ENCODE data around the gene RGS9.

DNA sequence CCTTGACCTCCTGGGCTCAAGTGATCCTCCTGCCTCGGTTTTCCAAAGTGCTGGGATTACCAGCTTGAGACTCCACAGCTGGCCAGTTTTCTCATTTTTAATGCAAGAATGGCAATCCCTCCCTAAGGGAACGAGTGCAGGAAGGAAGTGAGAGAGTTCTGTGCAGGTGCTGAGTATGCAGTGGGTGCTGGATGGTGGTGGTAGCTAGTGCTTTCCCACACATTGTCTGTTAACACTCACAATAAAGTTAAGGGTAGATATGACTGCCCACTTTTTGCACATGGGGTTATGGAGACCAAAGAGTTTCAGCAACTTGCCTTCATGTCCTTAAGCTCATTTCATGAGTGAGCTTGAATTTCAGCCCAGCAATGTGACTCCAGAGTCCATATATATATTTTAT is 18.5 kb downstream of the RGS9 start:
- TF ChIP-seq, protein P1, sequence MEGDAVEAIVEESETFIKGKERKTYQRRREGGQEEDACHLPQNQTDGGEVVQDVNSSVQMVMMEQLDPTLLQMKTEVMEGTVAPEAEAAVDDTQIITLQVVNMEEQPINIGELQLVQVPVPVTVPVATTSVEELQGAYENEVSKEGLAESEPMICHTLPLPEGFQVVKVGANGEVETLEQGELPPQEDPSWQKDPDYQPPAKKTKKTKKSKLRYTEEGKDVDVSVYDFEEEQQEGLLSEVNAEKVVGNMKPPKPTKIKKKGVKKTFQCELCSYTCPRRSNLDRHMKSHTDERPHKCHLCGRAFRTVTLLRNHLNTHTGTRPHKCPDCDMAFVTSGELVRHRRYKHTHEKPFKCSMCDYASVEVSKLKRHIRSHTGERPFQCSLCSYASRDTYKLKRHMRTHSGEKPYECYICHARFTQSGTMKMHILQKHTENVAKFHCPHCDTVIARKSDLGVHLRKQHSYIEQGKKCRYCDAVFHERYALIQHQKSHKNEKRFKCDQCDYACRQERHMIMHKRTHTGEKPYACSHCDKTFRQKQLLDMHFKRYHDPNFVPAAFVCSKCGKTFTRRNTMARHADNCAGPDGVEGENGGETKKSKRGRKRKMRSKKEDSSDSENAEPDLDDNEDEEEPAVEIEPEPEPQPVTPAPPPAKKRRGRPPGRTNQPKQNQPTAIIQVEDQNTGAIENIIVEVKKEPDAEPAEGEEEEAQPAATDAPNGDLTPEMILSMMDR (conservative IDR thresholded peaks at IDR 0.05 in 1 of 2, IDR thresholded peaks at IDR 0.05 in 1 of 2; ENCODE audit: extremely low read depth in 1 of 2, insufficient read depth in 1 of 2, low read depth in 1 of 2, low read length in 2 of 2): no peak
- no peak for TF ChIP-seq EZH2 (IDR thresholded peaks at IDR 0.05; ENCODE audit: borderline replicate concordance, low read length)
